Measurements from ENCODE around the gene LGR4. TPM values are rescaled to one million over a fixed set of nuclear protein-coding genes. Genes with fewer than 3 reads are reported as not detected.
A peak's percentile ranks its signal among the peaks of the same experiment; 100 is the strongest.

The LGR4 gene
- total RNA-seq, 1 donor from 2014 or later = 7.5 TPM

- TF ChIP-seq CTCF (IDR thresholded peaks at IDR 0.05) = no peak
- Histone ChIP-seq H3K27ac (no peak overlapping the region), H3K9me3 (no peaks in the 10 kb centered on the region), H3K27me3 (no peaks in the 10 kb centered on the region), H3K4me1 (no peaks in the 10 kb centered on the region), H3K4me3 (no peak overlapping the region), H3K36me3 (no peaks in the 10 kb centered on the region)
- intact Hi-C loops (cut with DNase I) = no loop called here
- ATAC-seq = no peak
- DNase-seq = no peak
These were observed 41.5 kb upstream of the LGR4 start for GRCh38 chr11:27514076-27514475.

- Histone ChIP-seq H3K27me3 (no peaks in the 10 kb centered on the region), H3K4me1 (no peaks in the 10 kb centered on the region), H3K27ac (no peak overlapping the region), H3K4me3 (no peak overlapping the region), H3K9me3 (no peaks in the 10 kb centered on the region), H3K36me3 (no peaks in the 10 kb centered on the region)
- ATAC-seq (peak; percentile 43), DNase-seq (no peak)
- intact Hi-C loops (cut with DNase I) = no loop called here
- TF ChIP-seq CTCF (IDR thresholded peaks at IDR 0.05) = no peak
These were observed 40.8 kb upstream of the LGR4 start for GRCh38 chr11:27513389-27513788.

- intact Hi-C loops (cut with DNase I) = no loop called here
- DNase-seq (no peak), ATAC-seq (no peak)
- H3K27ac ChIP-seq = no peak overlapping the region
- no peaks in the 10 kb centered on the region for H3K27me3 ChIP-seq
- TF ChIP-seq CTCF (IDR thresholded peaks at IDR 0.05) = no peak
- peaks cover 8% of the 10 kb centered on the region for H3K4me1 ChIP-seq
- H3K36me3 ChIP-seq = no peaks in the 10 kb centered on the region
- H3K4me3 ChIP-seq = no peak overlapping the region
- no peaks in the 10 kb centered on the region for H3K9me3 ChIP-seq
These were observed 39.6 kb upstream of the LGR4 start for GRCh38 chr11:27512238-27512637.

- H3K36me3 ChIP-seq = no peaks in the 10 kb centered on the region
- TF ChIP-seq CTCF (IDR thresholded peaks at IDR 0.05) = no peak
- no peak overlapping the region for H3K4me3 ChIP-seq
- no peaks in the 10 kb centered on the region for H3K9me3 ChIP-seq
- ATAC-seq = peak; percentile 43
- H3K27ac ChIP-seq = no peak overlapping the region
- peaks cover 18% of the 10 kb centered on the region for H3K4me1 ChIP-seq
- DNase-seq = no peak
- H3K27me3 ChIP-seq = no peaks in the 10 kb centered on the region
- intact Hi-C loops (cut with DNase I) = no loop called here
These were observed 37.3 kb upstream of the LGR4 start for GRCh38 chr11:27509908-27510307.

GRCh38 chr11:27507557-27508322, 35.1 kb upstream of the LGR4 start:
- peak overlapping the region; percentile 94 for H3K27ac ChIP-seq
- no peak for TF ChIP-seq CTCF (IDR thresholded peaks at IDR 0.05)
- H3K4me3 ChIP-seq = peak overlapping the region; percentile 97
- DNase-seq (no peak), ATAC-seq (no peak)
- no peaks in the 10 kb centered on the region for H3K36me3 ChIP-seq
- intact Hi-C loops (cut with DNase I) = no loop called here
- H3K27me3 ChIP-seq = no peaks in the 10 kb centered on the region
- no peaks in the 10 kb centered on the region for H3K9me3 ChIP-seq
- H3K4me1 ChIP-seq = peaks cover 22% of the 10 kb centered on the region
